Sigmoid colon (tissue), 7 donors: ENCODE results near the gene DENND1C. TPM values are rescaled to one million over a fixed set of nuclear protein-coding genes. Genes with fewer than 3 reads are reported as not detected.
"Not testable (repeated sequence)": the region's sequence is repeated elsewhere in the genome, so short reads cannot be mapped to it uniquely, and the experiment has no call there.

Source experiments
- DNase-seq: peaks from one replicate; pipeline ENCODE4 v3.0.0-alpha.2; 2019
- H3K27ac ChIP-seq, 4 donors: fragments of 200-600 bp; sonication (generic); one replicate each; pipeline ENCODE4 v1.5.1; 2016 to 2019; ENCODE audit warnings: mild to moderate bottlenecking in 1 of 4
- H3K27me3 ChIP-seq, 3 donors: fragments of 200-600 bp; sonication (generic); one replicate each; pipeline ENCODE4 v1.5.1; 2019; ENCODE audit warnings: mild to moderate bottlenecking in 1 of 3
- H3K36me3 ChIP-seq, 4 donors: fragments of 200-600 bp; sonication (generic); one replicate each; pipeline ENCODE4 v1.5.1; 2016 to 2019
- H3K4me1 ChIP-seq, 4 donors: fragments of 200-600 bp; sonication (generic); one replicate each; pipeline ENCODE4 v1.5.1; 2017 to 2019
- H3K4me3 ChIP-seq, 4 donors: fragments of 200-600 bp; sonication (generic); one replicate each; pipeline ENCODE4 v1.5.1; 2017 to 2019; ENCODE audit warnings: mild to moderate bottlenecking in 2 of 4, moderate library complexity in 1 of 4
- H3K9me3 ChIP-seq, 4 donors: fragments of 200-600 bp in 3 of 4; sonication (generic) in 3 of 4; one replicate each; pipeline versions ENCODE4 v1.5.1 to v1.6.1; 2013 to 2019
- CTCF ChIP-seq, 4 experiments: fragments of 450-650 bp in 3 of 4; fragments of 200-600 bp in 1 of 4; IDR thresholded peaks; one replicate each; pipeline ENCODE4 v1.5.1; 2016 to 2019; ENCODE audit warnings: antibody characterized with exemption in 4 of 4, mild to moderate bottlenecking in 3 of 4, moderate library complexity in 2 of 4
- EP300 ChIP-seq, 4 donors: sonication (generic); formaldehyde crosslinking; IDR thresholded peaks; one replicate each; pipeline ENCODE4 v1.6.1; 2017; ENCODE audit warnings: antibody characterized with exemption in 4 of 4
- POLR2A ChIP-seq, 2 donors: fragments of 450-650 bp; IDR thresholded peaks; one replicate each; pipeline ENCODE4 v1.6.1; 2016; ENCODE audit warnings: antibody characterized with exemption in 2 of 2, mild to moderate bottlenecking in 2 of 2, moderate library complexity in 2 of 2
- POLR2AphosphoS5 ChIP-seq, 4 donors: sonication (generic); formaldehyde crosslinking; IDR thresholded peaks; one replicate each; pipeline ENCODE4 v1.6.1; 2017; ENCODE audit warnings: antibody characterized with exemption in 4 of 4
- WGBS, 2 donors: extraction: QIAGEN DNeasy Blood & Tissue Kit; methylation state at CpG; one replicate each; pipeline ENCODE4 v1.1.7; 2013; 5-methylcytosine and 5-hydroxymethylcytosine counted together
- intact Hi-C: fragments of 100-400 bp; cut with DNase I; formaldehyde crosslinking; loops from one replicate; pipeline ENCODE4 v1.15.1; 2023
- polyA plus RNA-seq, 3 donors: library from polyadenylated mRNA; stranded (reverse); fragments of 200-250 nt; gene quantifications; one replicate each; pipeline ENCODE4 v1.2.3, GENCODE V29; 2013
- total RNA-seq, 4 donors: library from RNA; depleted of rRNA; stranded (reverse); fragments of >200 nt; gene quantifications; one replicate each; pipeline ENCODE4 v1.1.0, GENCODE V29; 2016
- donor health status: healthy with polysubstance abuse.
- donor health status: Bipolar disorder and iron deficiency.
- donor health status: healthy.

The DENND1C gene
- total and polyA plus RNA-seq, 7 donors, result 0.99 to 18.1 (median 1.9) TPM; not detected in 1

- intact Hi-C loops, result loop anchor here (2.0 kb wide), 3 partner anchors 117 to 347 kb away; partner anchors contain the start of gene GPR108
- TF ChIP-seq POLR2AphosphoS5 (IDR thresholded peaks at IDR 0.05) (peak in 1 of 4 donors; percentile 27), EP300 (IDR thresholded peaks at IDR 0.05) (no peak)
- H3K4me3 ChIP-seq, result peak overlapping the region; percentile 44 to 63 (median 62)
- no peaks in the 10 kb centered on the region for H3K27me3 ChIP-seq
- DNase-seq, result peak; percentile 92
- H3K27ac ChIP-seq, result peak overlapping the region; percentile 71 to 85 (median 78)
- no peaks in the 10 kb centered on the region for H3K36me3 ChIP-seq
- no peaks in the 10 kb centered on the region for H3K9me3 ChIP-seq
- 1% methylated on average over 26 of the region's 26 CpGs for WGBS, 2 donors
- peaks cover 0 to 14% (median 10%) of the 10 kb centered on the region in 4 donors for H3K4me1 ChIP-seq
These were observed 34.6 kb upstream of the DENND1C start for GRCh38 chr19:6516018-6516658.

GRCh38 chr19:6514926-6515544 lies 33.4 kb upstream of the DENND1C start:
- Histone ChIP-seq H3K4me1 (peaks cover 0 to 14% (median 10%) of the 10 kb centered on the region in 4 donors), H3K27me3 (no peaks in the 10 kb centered on the region), H3K36me3 (no peaks in the 10 kb centered on the region), H3K27ac (no peak overlapping the region), H3K9me3 (no peaks in the 10 kb centered on the region), H3K4me3 (no peak overlapping the region)
- WGBS, 2 donors, result 75 to 91% methylated on average over 15 of the region's 15 CpGs
- DNase-seq, result no peak
- TF ChIP-seq EP300 (IDR thresholded peaks at IDR 0.05) (no peak), CTCF (IDR thresholded peaks at IDR 0.05) (no peak), POLR2A (IDR thresholded peaks at IDR 0.05) (no peak), POLR2AphosphoS5 (IDR thresholded peaks at IDR 0.05) (no peak)
- intact Hi-C loops, result no loop called here

- H3K27ac ChIP-seq, result no peak overlapping the region
- H3K27me3 ChIP-seq, result no peaks in the 10 kb centered on the region
- intact Hi-C loops, result no loop called here
- no peak overlapping the region for H3K4me3 ChIP-seq
- TF ChIP-seq CTCF (IDR thresholded peaks at IDR 0.05) (no peak), POLR2A (IDR thresholded peaks at IDR 0.05) (no peak), EP300 (IDR thresholded peaks at IDR 0.05) (no peak), POLR2AphosphoS5 (IDR thresholded peaks at IDR 0.05) (no peak)
- peaks cover 0 to 14% (median 10%) of the 10 kb centered on the region in 4 donors for H3K4me1 ChIP-seq
- 77 to 78% methylated on average over 9 of the region's 9 CpGs for WGBS, 2 donors
- DNase-seq, result no peak
- H3K36me3 ChIP-seq, result no peaks in the 10 kb centered on the region
- H3K9me3 ChIP-seq, result no peaks in the 10 kb centered on the region
These were observed 32.5 kb upstream of the DENND1C start for GRCh38 chr19:6514089-6514488.

GRCh38 chr19:6510618-6511017 lies 29.0 kb upstream of the DENND1C start:
- H3K27me3 ChIP-seq, result no peaks in the 10 kb centered on the region
- WGBS, 2 donors, result 83 to 85% methylated on average over 7 of the region's 7 CpGs
- no peaks in the 10 kb centered on the region for H3K4me1 ChIP-seq
- DNase-seq, result no peak
- TF ChIP-seq CTCF (IDR thresholded peaks at IDR 0.05) (no peak), POLR2A (IDR thresholded peaks at IDR 0.05) (no peak), POLR2AphosphoS5 (IDR thresholded peaks at IDR 0.05) (no peak), EP300 (IDR thresholded peaks at IDR 0.05) (no peak)
- no peaks in the 10 kb centered on the region for H3K9me3 ChIP-seq
- no peak overlapping the region for H3K27ac ChIP-seq
- intact Hi-C loops, result no loop called here
- H3K4me3 ChIP-seq, result no peak overlapping the region
- H3K36me3 ChIP-seq, result no peaks in the 10 kb centered on the region

- intact Hi-C loops, result no loop called here
- Histone ChIP-seq H3K27ac (no peak overlapping the region), H3K36me3 (no peaks in the 10 kb centered on the region), H3K4me1 (no peaks in the 10 kb centered on the region), H3K27me3 (peaks cover 0 to 3% (median 0%) of the 10 kb centered on the region in 3 donors), H3K4me3 (no peak overlapping the region), H3K9me3 (no peaks in the 10 kb centered on the region)
- whole genome bisulfite sequencing, 2 donors, result 68 to 85% methylated on average over 20 of the region's 20 CpGs
- no peak for TF ChIP-seq POLR2A (IDR thresholded peaks at IDR 0.05)
- DNase-seq, result peak; percentile 70
These were observed 27.8 kb upstream of the DENND1C start for GRCh38 chr19:6509118-6509971.

GRCh38 chr19:6508028-6508771 lies 26.6 kb upstream of the DENND1C start:
- H3K9me3 ChIP-seq, H3K27ac ChIP-seq, H3K36me3 ChIP-seq, intact Hi-C loops, DNase-seq, H3K4me1 ChIP-seq, H3K4me3 ChIP-seq: not testable (repeated sequence)
- H3K27me3 ChIP-seq, result peaks cover 0 to 13% (median 0%) of the 10 kb centered on the region in 3 donors
- 82 to 84% methylated on average over 9 of the region's 9 CpGs for WGBS, 2 donors
